GM18909 (cell line): ENCODE data around the gene NLRC5.

Source experiments
- ATAC-seq: cut with Tn5 transposase; IDR thresholded peaks from one replicate; pipeline ENCODE4 v1.9.1; 2021; ENCODE audit warnings: mild to moderate bottlenecking; ENCODE audit not compliant: unreplicated experiment, poor library complexity

The NLRC5 gene

GRCh38 chr16:56988948-56989945 is at the start of gene NLRC5:
NLRC5 (plus strand) TSS chr16:56989557; CDS start chr16:57020713, 31,156 bp downstream.
- ATAC-seq, result peak; percentile 82

- ATAC-seq, result no peak
These were observed 49.6 kb upstream of the NLRC5 start for GRCh38 chr16:56939801-56940200.

DNA sequence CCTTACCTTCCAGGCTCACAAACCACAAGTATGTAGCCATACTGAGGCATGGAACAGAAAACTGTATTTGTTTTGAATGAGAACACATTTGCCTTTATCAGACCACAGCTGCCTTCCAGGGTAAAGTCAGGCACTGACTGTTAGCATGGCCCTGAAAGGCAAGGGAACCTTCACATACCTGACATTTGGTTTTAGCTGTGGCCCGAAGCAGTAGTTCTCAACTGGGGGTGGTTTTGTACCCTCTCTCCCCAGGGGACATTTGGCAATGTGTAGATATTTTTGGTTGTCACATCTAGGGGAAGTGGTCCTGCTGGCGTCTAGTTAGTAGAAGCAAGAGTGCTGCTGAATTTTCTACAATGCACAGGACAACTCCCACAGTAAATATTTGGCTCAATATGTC is 48.3 kb upstream of the NLRC5 start:
- ATAC-seq, result no peak

DNA sequence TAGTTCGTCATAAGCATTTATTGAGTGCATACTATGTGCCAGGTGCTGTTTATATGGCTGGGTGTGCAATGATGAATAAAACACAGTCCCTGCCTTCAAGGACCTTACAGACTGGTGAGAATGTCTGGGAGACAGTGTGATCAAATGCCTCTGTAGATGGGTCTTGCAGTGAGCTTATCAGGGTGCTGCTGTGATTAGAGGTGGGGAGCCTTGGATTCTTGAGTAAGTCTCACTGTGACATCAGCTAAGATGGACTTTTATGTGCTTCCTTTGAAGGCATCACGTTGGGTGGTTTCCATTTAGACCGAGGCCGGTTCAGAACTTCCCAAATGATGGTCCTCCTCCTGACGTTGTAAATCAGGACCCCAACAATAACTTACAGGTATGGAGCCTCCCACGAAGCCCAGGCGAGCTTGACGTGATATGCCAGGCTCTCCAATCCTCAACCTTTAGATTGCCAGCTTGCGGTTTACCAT is 47.5 kb upstream of the NLRC5 start:
- no peak for ATAC-seq

GRCh38 chr16:56943761-56944375 is 45.5 kb upstream of the NLRC5 start:
- ATAC-seq, result no peak

DNA sequence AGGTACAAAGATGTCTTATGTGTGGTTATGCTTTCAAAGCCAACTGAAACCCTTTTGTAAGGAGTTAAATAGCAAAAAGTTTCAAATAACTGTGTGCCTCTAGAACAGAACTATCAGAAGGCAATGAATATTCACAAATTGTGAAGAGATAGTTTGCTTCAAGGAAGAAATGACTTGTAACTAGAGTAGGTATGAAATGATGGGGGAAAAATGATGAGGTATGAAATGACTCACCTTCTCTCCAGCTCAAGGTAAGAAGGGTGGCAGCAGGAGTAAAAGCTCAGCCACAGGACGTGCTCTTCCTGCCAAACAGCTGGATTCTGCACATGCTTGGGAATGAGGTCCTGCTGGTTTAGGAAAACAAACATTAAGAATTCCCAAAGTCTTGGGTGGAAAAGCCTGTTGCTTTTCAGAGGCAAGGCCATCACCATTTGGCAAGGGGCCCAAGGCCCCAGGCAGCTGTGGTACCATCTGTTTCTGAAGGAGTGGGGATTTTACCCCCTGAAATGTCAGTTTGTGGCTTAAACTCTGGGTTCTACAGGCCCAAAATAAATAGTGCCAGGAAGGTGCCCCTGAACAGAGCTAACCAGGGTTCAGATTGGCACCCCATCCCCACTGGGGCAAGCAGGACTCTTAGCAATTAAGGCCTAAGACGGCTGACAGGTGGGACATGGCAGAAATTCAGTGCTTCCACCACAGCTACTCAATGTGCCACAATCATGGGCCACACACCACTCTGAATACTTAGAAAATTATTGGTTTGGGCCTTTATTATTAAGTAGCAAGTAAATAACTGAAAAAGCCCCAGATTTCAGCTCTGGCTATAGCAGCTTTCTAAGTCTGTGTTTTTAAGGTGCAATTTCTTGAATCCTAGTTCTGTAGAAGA is 44.2 kb upstream of the NLRC5 start:
- ATAC-seq, result peak; percentile 47

DNA sequence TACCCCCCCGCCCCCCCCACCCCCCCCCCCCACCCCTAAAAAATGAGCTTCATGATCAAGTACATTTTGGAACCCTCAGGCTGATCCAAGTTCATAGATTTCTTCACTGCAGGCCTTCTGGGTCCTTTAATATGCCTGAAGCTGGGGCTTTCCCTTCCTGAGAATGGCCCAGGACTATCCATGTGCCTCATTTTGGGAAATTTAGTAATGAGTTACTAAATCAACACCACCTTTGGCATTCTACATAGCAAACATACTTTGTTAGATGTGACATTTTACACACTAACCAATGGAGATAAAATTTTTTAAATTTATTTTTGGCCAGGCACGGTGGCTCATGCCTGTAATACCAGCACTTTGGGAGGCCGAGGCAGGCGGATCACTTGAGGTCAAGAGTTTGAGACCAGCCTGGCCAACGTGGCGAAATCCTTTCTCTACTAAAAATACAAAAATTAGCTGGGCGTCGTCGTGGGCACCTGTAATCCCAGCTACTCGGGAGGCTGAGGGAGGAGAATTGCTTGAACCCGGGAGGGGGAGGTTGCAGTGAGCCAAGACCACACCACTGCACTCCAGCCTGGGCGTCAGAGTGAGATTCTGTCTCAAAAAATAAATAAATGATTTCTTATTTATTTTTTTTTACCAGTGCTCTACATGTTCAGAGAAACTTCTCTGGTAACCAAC is 43.4 kb upstream of the NLRC5 start:
- ATAC-seq, result no peak

DNA sequence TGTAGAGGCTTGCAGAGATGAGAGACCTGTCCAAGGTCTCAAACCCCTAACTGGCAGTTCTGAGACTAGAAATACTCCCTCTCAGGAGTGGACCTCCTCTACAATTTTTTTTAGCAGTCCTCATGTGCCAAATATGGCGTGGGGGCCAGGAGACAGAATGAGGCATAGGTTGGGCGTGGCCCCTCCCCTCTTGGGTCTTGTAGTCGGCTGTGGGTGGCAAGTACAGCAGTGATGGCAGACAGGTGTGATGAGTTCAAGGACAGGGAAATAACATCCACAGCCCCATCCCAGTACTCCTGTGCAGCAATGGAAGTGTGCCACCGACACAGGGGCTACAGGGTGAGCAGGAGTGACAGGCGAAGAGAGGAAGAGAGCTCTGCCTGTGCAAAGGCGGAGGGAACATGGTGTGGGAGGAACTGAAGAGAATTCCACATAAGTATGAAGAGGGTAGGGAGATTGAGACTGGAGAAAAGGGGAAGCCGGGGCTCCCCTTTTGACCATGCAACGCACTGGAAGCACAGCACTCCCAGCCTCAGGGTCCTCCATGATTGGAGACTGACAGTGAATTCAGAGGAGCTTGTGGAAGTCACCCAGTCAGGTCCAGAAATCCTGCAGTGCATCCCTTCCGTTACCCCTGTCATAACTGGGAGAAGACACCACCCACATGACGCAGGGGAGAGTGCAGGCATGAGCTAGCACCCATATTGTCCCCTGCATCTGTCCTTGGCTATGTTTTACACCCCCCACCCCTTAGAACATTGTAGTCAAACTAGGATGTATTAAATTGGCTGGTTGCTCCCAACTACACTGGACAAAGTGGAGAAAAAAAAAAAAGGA is 42.4 kb upstream of the NLRC5 start:
- ATAC-seq, result no peak

DNA sequence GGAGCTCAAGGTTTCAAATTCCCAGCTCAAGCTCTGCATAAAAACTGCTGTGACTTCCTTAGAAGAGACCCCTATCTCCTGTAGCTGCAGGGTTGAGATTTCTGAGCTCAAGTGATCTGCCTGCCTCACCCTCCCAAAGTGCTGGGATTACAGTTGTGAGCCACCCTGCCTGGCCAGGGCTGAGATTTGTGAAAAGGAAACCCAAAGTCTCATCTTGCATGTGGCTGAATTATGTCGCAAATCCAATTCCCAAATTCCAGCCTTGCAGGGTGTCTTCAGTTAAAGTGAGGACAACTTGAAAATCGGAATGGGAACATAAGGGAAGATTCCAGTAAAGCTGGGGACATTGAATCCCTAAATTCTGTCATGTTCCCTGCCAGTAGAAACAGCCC is 41.8 kb upstream of the NLRC5 start:
- ATAC-seq, result no peak

DNA sequence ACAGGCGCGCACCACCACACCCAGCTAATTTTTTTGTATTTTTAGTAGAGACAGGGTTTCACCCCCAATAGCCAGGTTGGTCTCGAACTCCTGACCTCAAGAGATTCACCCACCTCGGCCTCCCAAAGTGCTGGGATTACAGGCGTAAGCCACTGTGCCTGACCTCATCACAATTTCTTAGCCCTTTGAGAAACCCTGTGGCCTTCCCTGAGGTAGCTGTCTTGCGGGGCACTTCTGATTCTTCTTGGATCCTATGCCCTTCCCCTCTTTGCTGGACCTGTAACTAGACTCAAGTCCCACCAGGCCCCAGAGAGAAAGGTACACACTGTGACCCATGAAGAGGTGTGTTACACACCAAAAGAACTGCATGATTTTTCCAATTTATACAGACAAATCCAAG is 41.1 kb upstream of the NLRC5 start:
- no peak for ATAC-seq

DNA sequence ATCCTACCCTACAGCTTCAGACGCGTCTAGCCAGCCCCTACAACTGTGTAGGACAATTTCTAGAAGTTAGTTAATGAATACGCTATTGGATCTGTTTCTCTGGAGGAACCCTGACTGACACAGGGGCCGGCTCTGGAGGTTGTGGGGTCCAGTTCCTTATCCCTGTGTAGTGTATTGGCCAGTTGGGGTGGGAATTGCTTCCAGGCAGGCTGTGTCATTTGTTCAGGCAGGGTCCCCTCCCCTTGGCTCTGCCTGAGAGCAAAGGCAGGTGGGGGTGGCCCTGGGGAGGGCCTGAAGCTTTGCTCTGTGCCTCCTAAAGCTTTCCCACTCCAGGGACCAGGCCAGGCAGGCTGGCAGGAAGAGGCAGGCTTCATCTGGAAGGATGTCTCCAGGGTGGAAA is 39.3 kb upstream of the NLRC5 start:
- ATAC-seq, result no peak

DNA sequence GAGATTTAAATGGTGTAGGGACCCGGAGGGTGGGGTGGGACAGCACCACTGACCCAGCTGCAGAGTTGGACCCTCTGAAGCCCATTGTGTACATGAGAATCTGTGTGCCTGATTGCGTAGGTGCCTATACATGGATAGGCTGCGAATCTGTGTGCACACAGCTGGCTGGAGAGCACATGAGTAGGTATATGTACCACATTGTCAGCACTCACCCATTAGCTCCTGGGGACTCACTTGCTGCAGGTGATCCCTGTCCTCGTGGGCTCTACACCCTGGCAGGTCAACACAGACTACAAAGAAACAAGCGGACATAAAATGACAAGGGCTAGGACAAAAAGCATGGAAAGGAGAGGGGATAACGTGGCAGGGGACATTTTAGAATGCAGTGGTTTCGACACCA is 38.9 kb upstream of the NLRC5 start:
- no peak for ATAC-seq

DNA sequence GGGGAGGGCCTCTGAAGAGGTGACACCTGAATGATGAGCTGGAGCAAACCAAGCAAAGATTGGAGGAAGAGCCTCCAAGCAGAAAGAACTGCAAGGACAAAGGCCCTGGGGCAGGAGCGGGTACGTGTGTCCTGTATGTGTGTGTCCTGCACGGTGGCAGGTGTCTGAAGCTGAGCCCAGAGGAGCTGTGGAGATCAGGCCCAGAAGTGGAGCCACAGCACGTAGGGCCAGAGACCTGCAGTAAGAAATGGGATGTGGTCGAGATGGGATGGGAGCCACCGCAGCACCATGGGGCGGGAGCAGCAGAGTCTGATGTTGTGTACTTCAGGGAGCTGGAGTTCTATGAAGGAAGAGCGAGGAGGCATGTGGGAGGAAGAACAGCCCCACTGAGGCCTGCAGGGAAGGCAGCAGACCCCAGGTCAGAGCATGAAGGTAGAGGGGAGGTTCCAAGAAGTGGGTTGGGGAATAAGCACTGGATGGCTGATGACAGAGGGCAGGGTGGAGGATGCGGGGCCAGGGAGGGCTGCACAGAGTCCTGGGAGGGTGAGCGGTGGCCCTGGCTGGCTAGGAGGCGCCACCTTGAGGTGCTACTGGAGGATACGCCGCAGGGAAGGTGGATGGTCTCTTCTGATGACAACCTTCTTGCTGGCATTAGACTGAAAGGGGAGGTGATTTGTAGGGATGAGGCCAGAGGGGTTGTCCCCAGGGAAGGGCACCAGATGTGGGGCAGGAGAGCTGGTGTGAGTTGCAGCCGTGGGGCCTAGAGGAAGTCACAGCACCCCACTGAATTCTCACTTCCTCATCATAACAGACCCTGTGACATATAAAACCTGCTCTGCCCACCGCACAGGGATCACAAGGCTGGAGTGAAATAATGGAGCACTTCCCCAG is 38.2 kb upstream of the NLRC5 start:
- peak; percentile 56 for ATAC-seq

- no peak for ATAC-seq
These were observed 36.4 kb upstream of the NLRC5 start for GRCh38 chr16:56953006-56953405.

GRCh38 chr16:56956076-56956475 is 33.3 kb upstream of the NLRC5 start:
- no peak for ATAC-seq

DNA sequence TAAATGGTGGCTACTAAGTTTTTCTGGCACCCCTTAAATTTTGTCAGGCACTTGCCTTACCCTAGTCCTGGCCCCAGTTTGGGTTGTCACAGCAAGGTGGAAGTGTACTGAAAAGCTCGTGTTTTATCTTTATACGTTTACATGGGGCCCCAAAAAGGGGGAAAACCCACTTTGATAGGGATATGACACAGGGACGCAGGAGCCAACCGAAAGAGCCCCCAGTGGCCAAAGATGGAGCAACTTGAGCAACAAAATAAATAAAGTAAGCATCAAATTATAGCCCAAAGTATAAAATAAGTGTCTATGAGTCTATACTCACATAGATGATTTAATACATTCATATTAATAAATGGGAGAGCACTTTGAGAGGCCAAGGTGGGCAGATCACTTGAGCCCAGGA is 32.6 kb upstream of the NLRC5 start:
- no peak for ATAC-seq

- ATAC-seq, result no peak
These were observed 28.6 kb upstream of the NLRC5 start for GRCh38 chr16:56960681-56961281.

DNA sequence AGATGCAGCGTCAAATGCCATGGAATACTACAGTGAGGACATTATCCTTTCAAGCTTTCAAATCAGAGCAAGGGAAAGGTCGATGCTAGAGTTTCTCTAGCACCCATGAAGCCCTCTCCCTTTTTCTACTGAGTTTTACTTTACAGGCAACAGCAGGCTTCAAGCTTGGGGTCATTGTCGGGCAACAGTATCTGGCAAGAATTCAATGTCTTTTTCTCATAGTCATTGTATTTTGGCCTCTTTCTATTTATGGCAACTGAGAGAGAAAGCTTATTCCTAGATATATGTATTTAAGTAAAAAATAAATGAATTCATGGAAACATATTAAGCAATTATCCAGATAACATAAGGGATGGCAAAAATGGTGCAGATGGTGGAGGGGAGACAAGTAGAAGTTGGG is 28.0 kb upstream of the NLRC5 start:
- ATAC-seq, result no peak
